NCI-H2171 (cell line): Measurements from ENCODE around the gene POU6F2.
A peak's percentile ranks its signal among the peaks of the same experiment; 100 is the strongest.

Experiments
- DNase-seq: peaks from one replicate; lab custom pipeline; 2025; lab: John Stamatoyannopoulos, UW

The POU6F2 gene

GRCh38 chr7:39069896-39070881, 92.5 kb downstream of the POU6F2 start:
- DNase-seq, result no peak

- no peak for DNase-seq
These were observed 93.4 kb downstream of the POU6F2 start for GRCh38 chr7:39071116-39071515.

- DNase-seq, result no peak
These were observed 95.7 kb downstream of the POU6F2 start for GRCh38 chr7:39073432-39073831.

- DNase-seq, result no peak
These were observed 97.5 kb downstream of the POU6F2 start for GRCh38 chr7:39075210-39075609.

GRCh38 chr7:39083781-39084180, 106.1 kb downstream of the POU6F2 start:
- DNase-seq, result no peak

- DNase-seq, result no peak
These were observed 106.6 kb downstream of the POU6F2 start for GRCh38 chr7:39084349-39084748.

GRCh38 chr7:39085189-39085588, 107.5 kb downstream of the POU6F2 start:
- DNase-seq, result no peak

- peak; percentile 80 for DNase-seq
These were observed 107.9 kb downstream of the POU6F2 start for GRCh38 chr7:39085590-39086049.

GRCh38 chr7:39086638-39087360, 109.1 kb downstream of the POU6F2 start:
- no peak for DNase-seq

GRCh38 chr7:39088730-39089593, 111.3 kb downstream of the POU6F2 start:
- DNase-seq, result no peak

- no peak for DNase-seq
These were observed 113.4 kb downstream of the POU6F2 start for GRCh38 chr7:39091145-39091544.

GRCh38 chr7:39091774-39092173, 114.1 kb downstream of the POU6F2 start:
- no peak for DNase-seq

- no peak for DNase-seq
These were observed 117.0 kb downstream of the POU6F2 start for GRCh38 chr7:39094731-39095130.

- no peak for DNase-seq
These were observed 118.3 kb downstream of the POU6F2 start for GRCh38 chr7:39095875-39096619.

- DNase-seq, result no peak
These were observed 120.8 kb downstream of the POU6F2 start for GRCh38 chr7:39098506-39098905.

GRCh38 chr7:39099146-39099545, 121.4 kb downstream of the POU6F2 start:
- no peak for DNase-seq

GRCh38 chr7:39100270-39100669, 122.6 kb downstream of the POU6F2 start:
- no peak for DNase-seq

- DNase-seq, result no peak
These were observed 124.5 kb downstream of the POU6F2 start for GRCh38 chr7:39102234-39102633.

- no peak for DNase-seq
These were observed 128.0 kb downstream of the POU6F2 start for GRCh38 chr7:39105720-39106119.

GRCh38 chr7:39125846-39126245, 148.1 kb downstream of the POU6F2 start:
- peak; percentile 8 for DNase-seq

GRCh38 chr7:39127058-39127457, 149.3 kb downstream of the POU6F2 start:
- no peak for DNase-seq
